Esophagus squamous epithelium (tissue), 4 donors: ENCODE data around the gene CDKN2B.

Experiments used
- POLR2A ChIP-seq, 4 donors: fragments of 450-650 bp; IDR thresholded peaks; one replicate each; pipeline ENCODE4 v1.6.1; 2017; ENCODE audit warnings: antibody characterized with exemption in 4 of 4, mild to moderate bottlenecking in 4 of 4, moderate library complexity in 3 of 4
- TF ChIP-seq, protein P1 (sequence below), 6 experiments: fragments of 450-650 bp in 4 of 6; fragments of 200-600 bp in 2 of 6; sonication (generic) in 2 of 6; IDR thresholded peaks; one replicate each; pipeline ENCODE4 v1.5.1; 2016 to 2019; ENCODE audit warnings: antibody characterized with exemption in 6 of 6, mild to moderate bottlenecking in 4 of 6, moderate library complexity in 4 of 6

DNA sequence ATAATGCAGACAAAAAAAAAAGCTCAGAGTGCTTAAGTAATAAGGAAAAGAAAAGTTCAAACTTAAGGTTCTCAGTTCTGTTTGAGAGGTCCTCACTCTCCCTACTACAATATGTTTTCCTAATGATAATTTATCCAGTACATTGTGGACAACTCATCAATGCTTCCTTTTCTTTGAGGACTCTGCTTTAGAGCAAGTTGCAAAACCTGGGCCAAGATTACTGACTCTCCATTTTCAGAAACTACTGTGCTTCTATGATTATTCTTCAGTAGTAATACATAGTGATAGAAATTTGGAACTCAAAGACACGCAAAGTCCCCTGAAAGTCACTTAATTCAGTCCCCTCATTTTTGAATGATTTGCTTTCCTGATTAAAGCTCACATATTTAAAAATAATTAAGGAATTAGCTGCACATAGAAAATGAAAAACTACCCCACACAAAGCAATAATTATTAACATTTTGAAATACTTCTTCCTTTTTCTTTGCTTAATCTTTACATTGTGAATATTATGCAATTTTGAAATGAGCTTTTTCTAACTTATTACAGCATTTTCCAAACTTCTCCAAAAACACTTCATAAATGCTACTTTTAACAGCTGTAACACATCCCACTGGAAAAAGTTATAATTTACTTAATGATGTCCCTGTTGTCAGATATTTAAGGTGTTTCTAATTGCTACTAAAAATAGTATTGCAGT lies 26.1 kb downstream of the CDKN2B start:
- TF ChIP-seq, protein P1, sequence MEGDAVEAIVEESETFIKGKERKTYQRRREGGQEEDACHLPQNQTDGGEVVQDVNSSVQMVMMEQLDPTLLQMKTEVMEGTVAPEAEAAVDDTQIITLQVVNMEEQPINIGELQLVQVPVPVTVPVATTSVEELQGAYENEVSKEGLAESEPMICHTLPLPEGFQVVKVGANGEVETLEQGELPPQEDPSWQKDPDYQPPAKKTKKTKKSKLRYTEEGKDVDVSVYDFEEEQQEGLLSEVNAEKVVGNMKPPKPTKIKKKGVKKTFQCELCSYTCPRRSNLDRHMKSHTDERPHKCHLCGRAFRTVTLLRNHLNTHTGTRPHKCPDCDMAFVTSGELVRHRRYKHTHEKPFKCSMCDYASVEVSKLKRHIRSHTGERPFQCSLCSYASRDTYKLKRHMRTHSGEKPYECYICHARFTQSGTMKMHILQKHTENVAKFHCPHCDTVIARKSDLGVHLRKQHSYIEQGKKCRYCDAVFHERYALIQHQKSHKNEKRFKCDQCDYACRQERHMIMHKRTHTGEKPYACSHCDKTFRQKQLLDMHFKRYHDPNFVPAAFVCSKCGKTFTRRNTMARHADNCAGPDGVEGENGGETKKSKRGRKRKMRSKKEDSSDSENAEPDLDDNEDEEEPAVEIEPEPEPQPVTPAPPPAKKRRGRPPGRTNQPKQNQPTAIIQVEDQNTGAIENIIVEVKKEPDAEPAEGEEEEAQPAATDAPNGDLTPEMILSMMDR (IDR thresholded peaks at IDR 0.05) = no peak
- no peak for TF ChIP-seq POLR2A (IDR thresholded peaks at IDR 0.05)
